WTC11 (cell line): ENCODE measurements around the gene SH3PXD2A.

Source experiments
- ATF3 ChIP-seq: sonication (generic); formaldehyde crosslinking; conservative IDR thresholded peaks from 2 replicates; pipeline ENCODE4 v1.8.1; 2022; ENCODE audit warnings: mild to moderate bottlenecking, missing genetic modification reagents
- ATF6 ChIP-seq: sonication (generic); formaldehyde crosslinking; IDR thresholded peaks from 2 replicates; pipeline ENCODE4 v1.8.1; 2023; ENCODE audit warnings: mild to moderate bottlenecking, missing genetic modification reagents
- CTCF ChIP-seq: fragments of 200-600 bp; IDR thresholded peaks from 2 replicates; pipeline ENCODE4 v1.8.0; 2022; ENCODE audit warnings: antibody characterized with exemption
- ELF4 ChIP-seq: sonication (generic); formaldehyde crosslinking; IDR thresholded peaks from 2 replicates; pipeline ENCODE4 v1.8.1; 2022; ENCODE audit warnings: low read depth, mild to moderate bottlenecking, moderate library complexity, missing genetic modification reagents
- ESRRA ChIP-seq: sonication (generic); formaldehyde crosslinking; IDR thresholded peaks from 2 replicates; pipeline ENCODE4 v1.8.1; 2022; ENCODE audit warnings: mild to moderate bottlenecking, missing genetic modification reagents, borderline replicate concordance
- KAT7 ChIP-seq: sonication (generic); formaldehyde crosslinking; IDR thresholded peaks from 2 replicates; pipeline ENCODE4 v1.8.1; 2023; ENCODE audit warnings: missing genetic modification reagents, mild to moderate bottlenecking, borderline replicate concordance
- NFYB ChIP-seq: sonication (generic); formaldehyde crosslinking; conservative IDR thresholded peaks from 2 replicates; pipeline ENCODE4 v1.8.0; 2022; ENCODE audit warnings: low read depth, missing genetic modification reagents
- PRDM15 ChIP-seq: sonication (generic); formaldehyde crosslinking; IDR thresholded peaks from 2 replicates; pipeline ENCODE4 v1.8.0; 2022; ENCODE audit warnings: missing genetic modification reagents
- SMAD3 ChIP-seq: sonication (generic); formaldehyde crosslinking; IDR thresholded peaks from 2 replicates; pipeline ENCODE4 v1.8.0; 2022; ENCODE audit warnings: missing genetic modification reagents, mild to moderate bottlenecking, borderline replicate concordance
- SP1 ChIP-seq: sonication (generic); formaldehyde crosslinking; conservative IDR thresholded peaks from 2 replicates; pipeline ENCODE4 v1.8.1; 2022; ENCODE audit warnings: missing genetic modification reagents
- STAT6 ChIP-seq: sonication (generic); formaldehyde crosslinking; conservative IDR thresholded peaks from 2 replicates; pipeline ENCODE4 v1.8.1; 2023; ENCODE audit warnings: mild to moderate bottlenecking, low read depth, missing genetic modification reagents, moderate library complexity
- ZNF263 ChIP-seq: sonication (generic); formaldehyde crosslinking; IDR thresholded peaks from 2 replicates; pipeline ENCODE4 v1.8.1; 2022; ENCODE audit warnings: low read depth, mild to moderate bottlenecking, moderate library complexity, missing genetic modification reagents
- ZNF512 ChIP-seq: sonication (generic); formaldehyde crosslinking; IDR thresholded peaks from 2 replicates; pipeline ENCODE4 v1.8.1; 2022; ENCODE audit warnings: missing genetic modification reagents, borderline replicate concordance
- ZSCAN18 ChIP-seq: fragments of 250-450 bp; sonication (Bioruptor Pico); IDR thresholded peaks from 2 replicates; pipeline ENCODE4 v2.1.2; 2022; ENCODE audit warnings: mild to moderate bottlenecking, moderate library complexity

- TF ChIP-seq KAT7 (CRISPR knock-in tag) (no peak), SP1 (CRISPR knock-in tag) (no peak), STAT6 (CRISPR knock-in tag) (no peak), CTCF (no peak), PRDM15 (CRISPR knock-in tag) (no peak), NFYB (CRISPR knock-in tag) (no peak), ZNF512 (CRISPR knock-in tag) (no peak), ATF6 (CRISPR knock-in tag) (no peak), ATF3 (CRISPR knock-in tag) (no peak), SMAD3 (CRISPR knock-in tag) (no peak), ZSCAN18 (no peak), ZNF263 (CRISPR knock-in tag) (no peak), ELF4 (CRISPR knock-in tag) (no peak), ESRRA (no peak)
Measured at GRCh38 chr10:103768345-103768744, 87.0 kb downstream of the SH3PXD2A start.
